Natural killer cell (primary cell): ENCODE data around the gene NEGR1. TPM values are rescaled to one million over a fixed set of nuclear protein-coding genes. Genes with fewer than 3 reads are reported as not detected.

ENCODE experiments used
- ATAC-seq, 3 donors: fragments of 150-1000 bp in 2 of 3; fragments of 200-7000 bp in 1 of 3; cut with Tn5 transposase; 1 replicate in 1 of 3; 2 replicates in 2 of 3; pipeline ENCODE4 v1.10.0; 2021; ENCODE audit warnings: mild to moderate bottlenecking in 2 of 3, moderate library complexity in 2 of 3
- DNase-seq, 2 donors: peaks; one replicate each; pipeline versions ENCODE4 v3.0.0 to v3.0.0-alpha.2; 2013 to 2021; ENCODE audit warnings: mixed read lengths in 1 of 2
- H3K27ac ChIP-seq: one replicate; pipeline ENCODE4 v1.5.1; 2013; ENCODE audit warnings: mild to moderate bottlenecking, low read length
- H3K27me3 ChIP-seq: one replicate; pipeline ENCODE4 v1.6.1; 2013; ENCODE audit warnings: low read length; ENCODE audit not compliant: control insufficient read depth, insufficient read depth
- H3K36me3 ChIP-seq: one replicate; pipeline ENCODE4 v1.6.1; 2013; ENCODE audit warnings: low read length; ENCODE audit not compliant: control insufficient read depth, insufficient read depth
- H3K4me1 ChIP-seq: one replicate; pipeline ENCODE4 v1.6.1; 2013; ENCODE audit warnings: low read length; ENCODE audit not compliant: control insufficient read depth, insufficient read depth
- H3K4me3 ChIP-seq: one replicate; pipeline ENCODE4 v1.5.1; 2013; ENCODE audit warnings: low read length
- H3K9me3 ChIP-seq: one replicate; pipeline ENCODE4 v1.6.1; 2013; ENCODE audit warnings: low read length; ENCODE audit not compliant: control insufficient read depth, insufficient read depth
- H3K27ac Mint-ChIP-seq, 2 donors: one replicate each; pipeline ENCODE4 v1.8.0; 2022; ENCODE audit warnings: mild to moderate bottlenecking in 2 of 2, mixed read lengths in 2 of 2, moderate library complexity in 1 of 2
- H3K27me3 Mint-ChIP-seq, 2 donors: one replicate each; pipeline ENCODE4 v1.8.0; 2022; ENCODE audit warnings: low read depth in 2 of 2, mixed read lengths in 2 of 2
- H3K36me3 Mint-ChIP-seq: one replicate; pipeline ENCODE4 v1.8.0; 2022; ENCODE audit warnings: mixed read lengths
- H3K4me1 Mint-ChIP-seq, 2 donors: one replicate each; pipeline ENCODE4 v1.8.0; 2022; ENCODE audit warnings: mixed read lengths in 2 of 2
- H3K4me3 Mint-ChIP-seq: one replicate; pipeline ENCODE4 v1.8.0; 2022; ENCODE audit warnings: mild to moderate bottlenecking, moderate library complexity, mixed read lengths
- H3K9me3 Mint-ChIP-seq, 2 donors: one replicate each; pipeline ENCODE4 v1.8.0; 2022; ENCODE audit warnings: mixed read lengths in 2 of 2
- CTCF ChIP-seq: fragments of 200-600 bp; IDR thresholded peaks from one replicate; pipeline ENCODE4 v1.8.0; 2022; ENCODE audit warnings: antibody characterized with exemption
- whole genome bisulfite sequencing: methylation state at CpG from one replicate; pipeline ENCODE4 v1.1.7; 2013; ENCODE audit warnings: missing lambda C conversion rate; ENCODE audit not compliant: insufficient coverage; 5-methylcytosine and 5-hydroxymethylcytosine counted together
- intact Hi-C: fragments of 100-400 bp; cut with micrococcal nuclease; formaldehyde crosslinking; loops from one replicate; pipeline ENCODE4 v1.14.2; 2022
- total RNA-seq, 4 donors: library from RNA; stranded (reverse); fragments of 120-200 nt in 1 of 4; gene quantifications; one replicate each; pipeline versions ENCODE4 v1.2.3 to v1.2.4, GENCODE V29; 2013 to 2022

Gene NEGR1
- total RNA-seq, 3 donors from 2014 or later (not counting 1 experiment from before 2014, with no cell fraction given): 0.55 to 1.3 TPM; not detected in 1

DNA sequence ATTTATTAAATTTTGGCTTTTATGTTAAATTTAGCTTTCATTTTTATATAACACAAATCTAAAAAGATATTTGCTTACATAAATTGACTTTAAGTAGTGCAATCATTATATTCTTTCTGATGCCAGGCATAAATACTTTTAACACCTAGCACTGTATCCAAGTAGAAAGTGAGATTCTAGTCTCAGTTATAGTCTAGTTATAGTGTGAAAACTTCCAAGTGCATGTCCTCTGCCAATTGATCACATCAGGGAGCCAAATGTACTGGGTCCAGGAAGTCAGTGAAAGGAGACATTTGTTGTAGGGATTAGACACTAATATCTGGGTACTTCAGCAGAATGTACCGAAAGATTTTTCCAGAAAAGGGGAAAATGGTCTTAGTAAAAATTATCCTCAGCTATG lies 910.8 kb downstream of the NEGR1 start:
- ATAC-seq (no peak), DNase-seq (no peak)
- H3K27me3 Mint-ChIP-seq: no peaks in the 10 kb centered on the region
- Histone ChIP-seq H3K4me1 (no peaks in the 10 kb centered on the region), H3K4me3 (no peak overlapping the region), H3K9me3 (no peaks in the 10 kb centered on the region), H3K36me3 (no peaks in the 10 kb centered on the region), H3K27me3 (no peaks in the 10 kb centered on the region), H3K27ac (no peak overlapping the region)
- H3K9me3 Mint-ChIP-seq: peaks cover 6 to 7% of the 10 kb centered on the region in 2 donors
- no peak overlapping the region for H3K4me3 Mint-ChIP-seq
- H3K27ac Mint-ChIP-seq: no peak overlapping the region
- no CpG with 5 or more reads among the region's 1 CpG for WGBS
- H3K4me1 Mint-ChIP-seq: no peaks in the 10 kb centered on the region
- intact Hi-C loops: no loop called here
- no peaks in the 10 kb centered on the region for H3K36me3 Mint-ChIP-seq
- TF ChIP-seq CTCF: no peak

GRCh38 chr1:71364236-71364635 lies 918.1 kb downstream of the NEGR1 start:
- Histone ChIP-seq H3K4me3 (no peak overlapping the region), H3K9me3 (no peaks in the 10 kb centered on the region), H3K27ac (no peak overlapping the region), H3K27me3 (no peaks in the 10 kb centered on the region), H3K4me1 (no peaks in the 10 kb centered on the region), H3K36me3 (no peaks in the 10 kb centered on the region)
- H3K4me3 Mint-ChIP-seq: no peak overlapping the region
- no peak overlapping the region for H3K27ac Mint-ChIP-seq
- peaks cover 4 to 10% of the 10 kb centered on the region in 2 donors for H3K9me3 Mint-ChIP-seq
- no peak for ATAC-seq
- H3K36me3 Mint-ChIP-seq: no peaks in the 10 kb centered on the region
- no peaks in the 10 kb centered on the region for H3K4me1 Mint-ChIP-seq
- WGBS: 90% methylated on average over 2 of the region's 2 CpGs
- H3K27me3 Mint-ChIP-seq: no peaks in the 10 kb centered on the region
- TF ChIP-seq CTCF: no peak
- no peak for DNase-seq
- intact Hi-C loops: no loop called here

DNA sequence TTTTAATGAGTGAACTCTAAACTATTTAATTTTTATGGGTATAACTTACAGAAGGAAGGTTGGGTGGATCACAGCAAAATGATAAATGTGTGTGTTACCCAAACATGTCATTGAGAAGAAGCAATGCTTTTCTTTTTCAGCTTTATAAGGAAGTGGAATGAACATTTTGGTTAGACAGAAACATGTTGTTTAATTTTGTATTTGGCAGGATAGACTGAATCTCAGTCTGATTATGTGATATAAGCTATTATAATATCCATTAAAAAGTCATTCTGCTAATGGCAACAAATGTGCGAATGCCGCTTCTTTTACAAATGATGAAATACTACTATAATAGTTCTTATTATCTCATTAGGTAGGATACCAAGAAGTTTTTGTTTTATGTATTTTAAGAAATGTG lies 919.6 kb downstream of the NEGR1 start:
- intact Hi-C loops: no loop called here
- Histone ChIP-seq H3K27me3 (no peaks in the 10 kb centered on the region), H3K36me3 (no peaks in the 10 kb centered on the region), H3K27ac (no peak overlapping the region), H3K4me3 (no peak overlapping the region), H3K9me3 (peaks cover 9% of the 10 kb centered on the region), H3K4me1 (no peaks in the 10 kb centered on the region)
- no peaks in the 10 kb centered on the region for H3K4me1 Mint-ChIP-seq
- WGBS: no CpG with 5 or more reads among the region's 2 CpGs
- no peaks in the 10 kb centered on the region for H3K36me3 Mint-ChIP-seq
- peaks cover 4 to 12% of the 10 kb centered on the region in 2 donors for H3K9me3 Mint-ChIP-seq
- H3K27me3 Mint-ChIP-seq: no peaks in the 10 kb centered on the region
- no peak overlapping the region for H3K27ac Mint-ChIP-seq
- ATAC-seq (no peak), DNase-seq (no peak)
- H3K4me3 Mint-ChIP-seq: no peak overlapping the region
- no peak for TF ChIP-seq CTCF

DNA sequence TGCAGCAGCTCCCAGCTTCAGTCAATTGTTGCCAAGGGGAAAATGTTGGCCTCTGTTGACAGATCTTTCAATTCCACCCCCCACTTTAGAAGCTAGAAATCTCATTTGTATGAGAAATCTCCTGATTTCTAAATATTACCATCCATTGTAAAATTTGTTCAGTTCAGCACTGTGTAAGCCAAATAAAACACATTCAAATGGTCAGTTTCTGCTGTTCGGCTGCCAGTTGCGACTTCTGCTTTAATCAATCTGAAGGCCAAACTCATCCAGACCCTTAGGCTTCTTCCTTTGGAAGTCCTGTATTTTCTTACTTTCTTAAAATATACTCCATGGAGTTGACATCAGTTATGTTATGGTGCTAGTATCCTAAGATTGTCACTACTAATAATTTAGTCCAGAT lies 920.3 kb downstream of the NEGR1 start:
- H3K4me1 Mint-ChIP-seq: no peaks in the 10 kb centered on the region
- no peaks in the 10 kb centered on the region for H3K36me3 ChIP-seq
- no peak overlapping the region for H3K4me3 ChIP-seq
- H3K27ac Mint-ChIP-seq: no peak overlapping the region
- no peaks in the 10 kb centered on the region for H3K27me3 ChIP-seq
- ATAC-seq (no peak), DNase-seq (no peak)
- H3K27ac ChIP-seq: no peak overlapping the region
- H3K4me3 Mint-ChIP-seq: no peak overlapping the region
- H3K4me1 ChIP-seq: no peaks in the 10 kb centered on the region
- no peaks in the 10 kb centered on the region for H3K36me3 Mint-ChIP-seq
- TF ChIP-seq CTCF: no peak
- intact Hi-C loops: no loop called here
- WGBS: 95% methylated on average over 2 of the region's 2 CpGs
- peaks cover 4 to 8% of the 10 kb centered on the region in 2 donors for H3K9me3 Mint-ChIP-seq
- no peaks in the 10 kb centered on the region for H3K27me3 Mint-ChIP-seq
- peaks cover 12% of the 10 kb centered on the region for H3K9me3 ChIP-seq
